ENCODE results near the gene RASGRP2.

Gene RASGRP2

GRCh38 chr11:64743591-64744543 is at the start of gene RASGRP2:
RASGRP2 (minus strand) TSS chr11:64744142; CDS start chr11:64742866, 1,276 bp downstream.
- peak; percentile 56 to 75 (median 70) for DNase-seq (ENCODE audit: low read depth in 3 of 3, low spot score in 1 of 3)

DNA sequence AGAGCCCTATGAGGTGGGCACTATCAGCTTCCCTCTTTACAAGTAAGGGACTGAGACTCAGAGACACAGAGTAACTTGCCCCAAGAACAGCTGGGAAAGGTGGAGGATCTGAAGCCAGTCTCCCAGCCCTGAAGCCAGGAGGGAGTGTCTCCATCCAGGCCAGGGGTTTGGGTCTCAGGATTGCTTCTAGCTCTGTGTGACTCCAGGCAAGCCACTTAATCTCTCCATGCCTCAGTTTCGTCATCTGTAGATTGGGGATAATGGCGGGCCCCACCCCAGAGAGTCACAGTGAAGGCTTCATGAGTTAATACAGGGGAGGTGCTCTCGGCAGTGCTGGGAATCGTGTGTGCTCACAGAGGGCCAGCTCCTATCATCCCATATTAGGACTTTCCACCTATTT is 48.5 kb upstream of the RASGRP2 start:
- DNase-seq (ENCODE audit: low read depth in 3 of 3, low spot score in 1 of 3): no peak

DNA sequence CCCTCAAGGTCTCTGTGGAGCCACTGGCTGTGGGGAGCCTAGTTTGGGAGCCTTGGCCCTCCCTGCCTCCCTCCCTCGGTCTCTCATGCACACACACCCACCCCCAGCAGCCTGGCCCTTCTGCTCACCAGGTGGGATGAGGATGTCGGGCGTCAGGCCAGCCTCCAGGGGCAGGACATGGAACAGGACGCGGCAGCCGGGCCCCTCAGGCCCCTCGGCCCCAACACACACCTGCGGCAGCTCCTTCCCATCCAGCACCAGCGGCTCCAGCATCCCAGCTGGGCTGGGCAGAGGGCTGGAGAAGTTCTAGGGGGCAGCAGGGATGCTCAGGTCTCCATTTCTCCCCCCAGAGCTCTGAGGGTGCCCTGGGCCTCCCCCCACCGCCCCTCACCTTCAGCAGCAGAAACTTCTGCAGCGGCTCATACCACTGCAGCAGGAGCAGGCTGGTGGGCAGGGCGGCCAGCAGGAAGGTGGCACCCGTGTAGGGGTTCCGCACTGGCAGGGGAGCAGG is 47.9 kb upstream of the RASGRP2 start:
- DNase-seq (ENCODE audit: low read depth in 3 of 3, low spot score in 1 of 3): no peak

DNA sequence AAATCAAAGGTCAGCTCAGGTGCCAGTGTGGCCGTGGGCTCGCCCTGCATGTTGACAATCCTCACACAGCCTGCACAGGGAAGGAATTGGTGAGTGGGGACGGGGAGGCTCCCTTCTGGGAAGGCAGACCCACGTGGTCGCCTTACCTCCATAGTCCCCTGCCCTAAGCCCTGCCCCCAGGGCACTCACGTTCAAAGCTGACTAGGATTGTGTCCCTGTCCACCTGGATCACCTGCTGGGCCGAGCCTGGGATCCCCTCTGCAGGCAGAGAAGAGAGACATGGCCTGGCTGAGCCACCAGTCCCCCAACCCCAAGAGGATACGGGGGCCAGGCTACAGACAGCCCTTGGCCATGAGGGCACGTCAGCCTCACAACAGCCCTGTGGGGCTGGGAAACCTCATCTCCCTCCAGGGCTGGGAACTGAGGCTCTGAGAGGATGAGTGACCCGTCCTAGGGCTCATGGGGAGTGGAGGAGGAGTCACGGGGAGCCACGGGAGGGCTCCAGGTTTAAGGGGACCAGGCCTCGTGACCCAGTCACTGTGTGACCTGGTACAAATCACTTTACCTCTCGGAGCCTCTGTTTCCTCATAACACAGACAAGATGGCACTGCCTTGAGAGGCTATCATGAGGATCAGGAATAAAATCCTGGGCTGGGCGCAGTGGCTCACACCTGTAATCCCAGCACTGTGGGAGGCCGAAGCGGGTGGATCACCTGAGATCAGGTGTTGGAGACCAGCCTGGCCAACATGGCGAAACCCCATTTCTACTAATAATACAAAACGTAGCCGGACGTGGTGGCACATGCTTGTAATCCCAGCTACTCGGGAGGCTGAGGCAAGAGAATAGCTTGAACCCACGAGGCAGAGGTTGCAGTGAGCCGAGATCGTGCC is 46.5 kb upstream of the RASGRP2 start:
- DNase-seq (ENCODE audit: low read depth in 3 of 3, low spot score in 1 of 3): no peak

DNA sequence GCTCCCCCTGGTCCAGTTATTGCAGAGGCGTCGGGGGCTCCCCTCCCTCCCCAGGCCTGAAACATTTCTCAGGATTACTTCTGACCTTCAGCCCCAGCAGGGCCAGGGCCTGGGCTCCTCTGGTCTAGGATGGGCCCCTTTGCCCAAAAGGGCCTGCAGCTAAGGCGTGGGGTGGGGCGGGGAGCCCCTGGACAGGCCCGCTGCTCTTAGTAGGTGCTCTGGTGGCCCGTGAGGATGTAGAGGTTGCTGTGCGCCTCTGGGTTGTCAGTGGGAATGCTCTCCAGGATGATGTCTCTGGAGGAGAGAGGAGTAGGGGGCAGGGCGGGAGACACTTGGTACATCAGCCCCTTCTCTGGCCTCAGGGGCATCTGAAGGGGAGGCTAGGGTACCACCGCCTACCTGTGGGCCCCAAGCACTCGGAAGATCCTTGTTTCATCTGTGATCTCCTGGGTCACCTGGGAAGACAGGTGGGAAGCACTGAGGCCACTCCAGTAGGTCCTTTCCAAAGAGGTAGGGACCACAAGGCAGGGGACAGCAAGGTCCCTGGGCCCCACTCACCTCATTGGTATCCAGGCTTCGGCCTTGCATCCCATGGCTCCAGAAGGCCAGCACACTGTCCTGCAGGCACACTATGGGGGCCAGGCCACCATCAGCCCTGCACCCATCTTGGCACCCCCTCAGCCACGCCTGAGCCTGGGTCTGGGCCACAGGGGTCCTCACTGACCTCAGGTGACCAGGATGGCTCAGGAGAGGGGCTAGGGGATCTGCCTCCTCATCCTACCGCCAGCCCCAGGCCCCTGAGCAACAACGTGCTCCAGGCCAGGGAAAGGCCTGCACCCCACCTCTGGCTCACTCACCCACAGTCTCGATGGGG is 45.6 kb upstream of the RASGRP2 start:
- no peak for DNase-seq (ENCODE audit: low read depth in 3 of 3, low spot score in 1 of 3)

- DNase-seq (ENCODE audit: low read depth in 3 of 3, low spot score in 1 of 3): no peak
Measured at GRCh38 chr11:64788321-64789215, 44.6 kb upstream of the RASGRP2 start.

- DNase-seq (ENCODE audit: low read depth in 3 of 3, low spot score in 1 of 3): peak in 2 of 3 donors; percentile 34 to 49
Measured at GRCh38 chr11:64787526-64788320, 43.8 kb upstream of the RASGRP2 start.

- DNase-seq (ENCODE audit: low read depth in 3 of 3, low spot score in 1 of 3): no peak
Measured at GRCh38 chr11:64786308-64786707, 42.4 kb upstream of the RASGRP2 start.

GRCh38 chr11:64784813-64785581 is 41.1 kb upstream of the RASGRP2 start:
- no peak for DNase-seq (ENCODE audit: low read depth in 3 of 3, low spot score in 1 of 3)

- peak; percentile 90 to 99 (median 98) for DNase-seq (ENCODE audit: low read depth in 3 of 3, low spot score in 1 of 3)
Measured at GRCh38 chr11:64778473-64779298, 34.7 kb upstream of the RASGRP2 start, which contains the start of gene SF1. SF1 (minus strand) TSS chr11:64778542; CDS start chr11:64778392, 150 bp downstream.

- DNase-seq (ENCODE audit: low read depth in 3 of 3, low spot score in 1 of 3): no peak
Measured at GRCh38 chr11:64778223-64778472, 34.2 kb upstream of the RASGRP2 start.

DNA sequence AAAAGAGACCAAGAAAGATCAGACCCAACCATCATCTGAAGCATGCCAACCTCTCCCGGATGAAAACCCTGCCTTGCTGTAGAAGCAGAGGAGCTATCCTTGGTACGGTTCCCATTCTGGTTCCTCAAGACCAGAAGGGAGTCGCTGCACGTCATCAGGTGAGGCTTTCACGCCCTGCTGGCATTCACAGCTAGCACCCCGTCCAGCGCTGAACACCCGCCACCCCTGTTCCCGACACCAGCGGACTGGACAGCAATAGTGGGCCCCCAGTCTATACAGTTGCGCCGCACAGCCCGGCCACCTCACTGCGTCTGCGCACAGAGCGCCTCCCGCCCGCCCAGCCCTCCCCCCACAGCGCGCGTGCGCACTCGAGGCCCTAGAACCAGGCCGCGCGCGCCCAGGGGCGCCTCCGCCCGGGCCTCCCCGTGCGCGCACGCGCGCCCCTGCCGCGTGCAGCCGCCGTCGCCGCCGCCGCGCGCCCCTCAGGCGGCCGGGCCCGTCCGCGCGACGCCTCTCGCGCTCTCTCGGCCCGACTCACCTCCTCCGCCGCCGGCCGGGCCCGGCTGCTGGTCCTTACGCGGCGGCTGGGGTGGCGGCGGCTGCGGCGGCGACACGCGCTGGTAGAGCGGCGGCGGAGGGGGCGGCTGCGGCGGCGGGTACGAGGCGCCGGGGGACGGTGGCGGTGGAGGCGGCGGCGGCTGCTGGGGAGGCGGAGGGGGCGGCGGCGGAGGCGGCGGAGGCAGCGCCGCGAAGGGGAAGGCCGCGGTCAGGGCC is 33.7 kb upstream of the RASGRP2 start:
- DNase-seq (ENCODE audit: low read depth in 3 of 3, low spot score in 1 of 3): peak; percentile 47 to 72 (median 69)

GRCh38 chr11:64776875-64777274 is 32.9 kb upstream of the RASGRP2 start:
- no peak for DNase-seq (ENCODE audit: low read depth in 3 of 3, low spot score in 1 of 3)

DNA sequence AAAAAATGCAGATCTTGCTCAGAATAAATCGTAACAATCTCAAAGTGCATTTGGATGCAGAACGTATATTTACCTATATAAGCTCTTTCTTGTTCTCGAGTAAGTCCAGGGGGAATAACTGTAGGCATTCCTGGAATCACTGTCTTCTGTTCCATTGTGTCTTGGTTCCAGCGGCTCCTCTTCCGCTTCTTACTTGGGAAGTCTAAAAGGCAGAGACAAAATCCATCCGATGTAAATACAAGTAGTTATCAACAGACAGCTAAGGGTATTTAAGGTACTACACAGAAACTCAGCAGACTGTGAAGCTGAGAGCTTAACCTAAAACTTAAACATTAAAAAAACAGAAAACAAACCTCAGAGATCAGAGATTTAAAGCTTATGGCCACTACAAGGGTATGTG is 32.5 kb upstream of the RASGRP2 start:
- DNase-seq (ENCODE audit: low read depth in 3 of 3, low spot score in 1 of 3): no peak

DNA sequence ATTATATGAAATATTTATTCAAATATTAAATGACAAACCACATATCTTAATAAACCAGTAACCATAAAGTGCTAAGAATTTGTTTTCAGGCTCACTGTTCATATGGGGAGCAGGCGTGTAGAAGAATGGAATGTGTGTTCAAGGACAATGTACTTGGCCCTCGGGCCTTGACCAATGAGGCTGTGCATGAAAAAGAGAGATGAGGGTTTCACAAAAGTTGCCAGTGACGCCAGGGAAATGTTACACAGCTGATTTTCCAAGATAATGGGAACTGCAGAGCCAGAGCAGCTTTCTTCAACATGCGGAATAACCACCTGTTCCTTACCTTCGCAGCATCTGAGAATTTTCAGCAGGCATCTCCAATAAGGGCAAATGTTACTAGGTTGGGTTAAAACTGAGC is 30.2 kb upstream of the RASGRP2 start:
- no peak for DNase-seq (ENCODE audit: low read depth in 3 of 3, low spot score in 1 of 3)

DNA sequence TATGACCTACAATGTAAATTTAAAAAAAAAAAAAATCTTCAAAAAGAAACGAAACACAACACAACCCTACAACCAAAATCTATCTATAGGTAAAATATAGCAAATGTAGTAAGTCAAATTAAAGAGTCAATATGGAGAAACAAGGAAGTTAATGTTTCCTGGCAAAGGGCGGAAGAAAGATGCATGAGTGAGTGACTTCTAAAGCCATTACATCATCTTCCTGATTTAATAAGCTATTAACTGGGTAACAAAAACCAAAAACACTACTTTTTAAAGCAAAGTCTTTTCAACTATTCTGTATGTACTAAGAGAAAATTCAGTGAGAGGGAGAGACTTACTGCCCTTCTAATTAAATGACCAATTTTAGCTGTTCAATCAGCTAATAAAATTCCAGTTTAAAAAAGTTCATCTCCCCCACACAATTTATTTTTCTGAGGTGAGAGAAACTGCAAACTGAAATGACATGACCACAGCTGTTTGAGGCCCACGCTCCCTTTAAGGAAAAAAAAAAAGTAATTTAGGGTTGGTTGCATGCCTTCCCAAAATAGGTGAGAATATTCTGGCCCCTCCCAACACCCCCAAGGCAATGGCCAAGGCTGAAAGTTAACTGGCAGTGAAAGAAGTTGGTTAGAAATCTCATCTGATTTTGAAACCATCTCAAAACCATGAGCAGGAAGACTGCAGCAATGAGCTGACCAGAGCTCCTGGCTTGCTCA is 28.5 kb upstream of the RASGRP2 start:
- DNase-seq (ENCODE audit: low read depth in 3 of 3, low spot score in 1 of 3): no peak

Data from stimulated activated CD4-positive, alpha-beta T cell treated with anti-CD3 and anti-CD28 coated beads, TNF-alpha, amount 100 ng/mL, for 1 hour (primary cell).